Smooth muscle cell (in vitro differentiated cells): Measurements from ENCODE around the gene MED9. TPM values are rescaled to one million over a fixed set of nuclear protein-coding genes. Genes with fewer than 3 reads are reported as not detected.

Experiments
- DNase-seq: peaks from one replicate; lab custom pipeline; 2025; ENCODE audit not compliant: unreplicated experiment; lab: John Stamatoyannopoulos, UW
- H2AFZ ChIP-seq: fragments of 200-600 bp; sonication (generic); 2 replicates; pipeline ENCODE4 v1.6.0; 2016; ENCODE audit warnings: antibody characterized with exemption, low read depth, mild to moderate bottlenecking
- H3F3A ChIP-seq: fragments of 200-600 bp; sonication (generic); 2 replicates; pipeline ENCODE4 v1.6.0; 2017; ENCODE audit warnings: antibody characterized with exemption, low read depth
- H3K27ac ChIP-seq: fragments of 200-600 bp; sonication (generic); 2 replicates; pipeline ENCODE4 v1.5.1; 2016; ENCODE audit warnings: low read depth, mild to moderate bottlenecking
- H3K27me3 ChIP-seq: fragments of 200-600 bp; sonication (generic); 2 replicates; pipeline ENCODE4 v1.6.1; 2016; ENCODE audit warnings: low read depth, mild to moderate bottlenecking
- H3K36me3 ChIP-seq: fragments of 200-600 bp; sonication (generic); 2 replicates; pipeline ENCODE4 v1.5.1; 2016; ENCODE audit warnings: low read depth
- H3K4me1 ChIP-seq: fragments of 200-600 bp; sonication (generic); 2 replicates; pipeline ENCODE4 v1.5.1; 2016; ENCODE audit warnings: low read depth
- H3K4me2 ChIP-seq: fragments of 200-600 bp; sonication (generic); 2 replicates; pipeline ENCODE4 v1.6.0; 2016; ENCODE audit warnings: mild to moderate bottlenecking
- H3K4me3 ChIP-seq: fragments of 200-600 bp; sonication (generic); 2 replicates; pipeline ENCODE4 v1.5.1; 2016; ENCODE audit warnings: mild to moderate bottlenecking
- H3K79me2 ChIP-seq: fragments of 200-600 bp; sonication (generic); 2 replicates; pipeline ENCODE4 v1.6.0; 2016; ENCODE audit warnings: low read depth, mild to moderate bottlenecking
- H3K9ac ChIP-seq: fragments of 200-600 bp; sonication (generic); 2 replicates; pipeline ENCODE4 v1.6.0; 2016; ENCODE audit warnings: low read depth
- H3K9me3 ChIP-seq: fragments of 200-600 bp; sonication (generic); replicated peaks from 2 replicates; pipeline ENCODE4 v1.5.1; 2016; ENCODE audit warnings: low read depth
- H4K20me1 ChIP-seq: fragments of 200-600 bp; sonication (generic); 2 replicates; pipeline ENCODE4 v1.6.0; 2016; ENCODE audit warnings: low read depth
- CTCF ChIP-seq: fragments of 200-600 bp; sonication (generic); IDR thresholded peaks from 2 replicates; pipeline ENCODE4 v1.5.1; 2017; ENCODE audit warnings: borderline replicate concordance, mild to moderate bottlenecking, antibody characterized with exemption; ENCODE audit not compliant: insufficient read depth, poor library complexity, severe bottlenecking
- WGBS: methylation state at CpG from one replicate; pipeline ENCODE4 v1.1.7; 2016; ENCODE audit warnings: low lambda C conversion rate; 5-methylcytosine and 5-hydroxymethylcytosine counted together
- polyA plus RNA-seq: library from polyadenylated mRNA; unstranded; fragments of >200 nt; fragmentation: Nextera tagmentation; extraction: Ambion mirVana; gene quantifications from 2 replicates; pipeline ENCODE4 v1.2.1, GENCODE V29; 2016
- total RNA-seq: library from RNA; depleted of rRNA; stranded (reverse); fragments of >200 nt; gene quantifications from 2 replicates; pipeline ENCODE4 v1.2.3, GENCODE V29; 2014

MED9 gene
- total and polyA plus RNA-seq, 2 experiments from 2014 or later: 8.4 to 15.4 TPM

GRCh38 chr17:17479209-17479608 lies 2.4 kb downstream of the MED9 start:
- H3K27ac ChIP-seq: no peak overlapping the region
- peaks cover 11% of the 10 kb centered on the region for H3K4me1 ChIP-seq
- no peaks in the 10 kb centered on the region for H3K36me3 ChIP-seq
- H3K4me2 ChIP-seq: no peak overlapping the region
- H3F3A ChIP-seq: no peaks in the 10 kb centered on the region
- peaks cover 70% of the 10 kb centered on the region for H3K79me2 ChIP-seq
- no peak overlapping the region for H3K4me3 ChIP-seq
- H3K9me3 ChIP-seq: no peaks in the 10 kb centered on the region
- no peak for TF ChIP-seq CTCF
- no peaks in the 10 kb centered on the region for H3K27me3 ChIP-seq
- DNase-seq: no peak
- H3K9ac ChIP-seq: no peak overlapping the region
- H2AFZ ChIP-seq: no peak overlapping the region
- WGBS: 98% methylated on average over 3 of the region's 3 CpGs
- peaks cover 36% of the 10 kb centered on the region for H4K20me1 ChIP-seq

- Histone ChIP-seq H3K4me2 (no peak overlapping the region), H4K20me1 (peaks cover 51% of the 10 kb centered on the region), H3K9me3 (no peaks in the 10 kb centered on the region), H3K79me2 (peaks cover 81% of the 10 kb centered on the region), H3K4me1 (peaks cover 11% of the 10 kb centered on the region), H3K27ac (no peak overlapping the region), H3K9ac (no peak overlapping the region), H3K36me3 (no peaks in the 10 kb centered on the region), H3K27me3 (no peaks in the 10 kb centered on the region), H3K4me3 (no peak overlapping the region), H2AFZ (no peak overlapping the region), H3F3A (no peaks in the 10 kb centered on the region)
- no peak for TF ChIP-seq CTCF
- DNase-seq: no peak
- 92% methylated on average over 6 of the region's 6 CpGs for WGBS
These were observed 3.9 kb downstream of the MED9 start for GRCh38 chr17:17480593-17481148.

- no peak for DNase-seq
- Histone ChIP-seq H3K27ac (no peak overlapping the region), H3K4me2 (no peak overlapping the region), H3K4me3 (no peak overlapping the region), H3F3A (no peaks in the 10 kb centered on the region), H2AFZ (no peak overlapping the region), H3K27me3 (no peaks in the 10 kb centered on the region), H3K36me3 (no peaks in the 10 kb centered on the region), H3K9me3 (no peaks in the 10 kb centered on the region), H3K79me2 (peaks cover 81% of the 10 kb centered on the region), H3K4me1 (peaks cover 11% of the 10 kb centered on the region), H4K20me1 (peaks cover 62% of the 10 kb centered on the region), H3K9ac (no peak overlapping the region)
- WGBS: 84% methylated on average over 5 of the region's 5 CpGs
- no peak for TF ChIP-seq CTCF
These were observed 5.1 kb downstream of the MED9 start for GRCh38 chr17:17481860-17482259.

GRCh38 chr17:17484451-17484899 lies 7.7 kb downstream of the MED9 start:
- Histone ChIP-seq H3K9ac (no peak overlapping the region), H3F3A (no peaks in the 10 kb centered on the region), H3K79me2 (peaks cover 55% of the 10 kb centered on the region), H4K20me1 (peaks cover 82% of the 10 kb centered on the region), H3K9me3 (no peaks in the 10 kb centered on the region), H3K4me3 (no peak overlapping the region), H3K27me3 (no peaks in the 10 kb centered on the region), H3K36me3 (no peaks in the 10 kb centered on the region), H3K27ac (no peak overlapping the region), H3K4me2 (no peak overlapping the region), H2AFZ (no peak overlapping the region), H3K4me1 (no peaks in the 10 kb centered on the region)
- no peak for DNase-seq
- WGBS: 75% methylated on average over 12 of the region's 12 CpGs
- TF ChIP-seq CTCF: no peak
